Right lobe of liver (tissue), 6 donors: Measurements from ENCODE around the gene TBC1D20. TPM values are rescaled to one million over a fixed set of nuclear protein-coding genes. Genes with fewer than 3 reads are reported as not detected.
A peak's percentile ranks its signal among the peaks of the same experiment; 100 is the strongest.
"Not testable (repeated sequence)": the region's sequence is repeated elsewhere in the genome, so short reads cannot be mapped to it uniquely, and the experiment has no call there.

Experiments used
- ATAC-seq, 4 donors: fragments of 200-7000 bp; cut with Tn5 transposase; one replicate each; pipeline ENCODE4 v1.9.1; 2020; ENCODE audit warnings: mild to moderate bottlenecking in 4 of 4, moderate library complexity in 4 of 4
- DNase-seq, 3 donors: peaks; one replicate each; pipeline ENCODE4 v3.0.0-alpha.2; 2020
- H3K27ac ChIP-seq, 3 donors: fragments of 200-600 bp; one replicate each; pipeline ENCODE4 v1.8.0; 2022
- H3K27me3 ChIP-seq, 2 donors: fragments of 200-600 bp; one replicate each; pipeline ENCODE4 v1.8.0; 2022
- H3K36me3 ChIP-seq, 4 donors: fragments of 200-600 bp; sonication (generic) in 1 of 4; one replicate each; pipeline versions ENCODE4 v1.5.1 to v1.8.0; 2017 to 2022; ENCODE audit warnings: control low read depth in 1 of 4
- H3K4me1 ChIP-seq, 4 donors: fragments of 200-600 bp; sonication (generic) in 1 of 4; one replicate each; pipeline versions ENCODE4 v1.5.1 to v1.8.0; 2017 to 2022; ENCODE audit warnings: control low read depth in 1 of 4
- H3K4me3 ChIP-seq, 3 donors: fragments of 200-600 bp; one replicate each; pipeline ENCODE4 v1.8.0; 2022
- H3K9me3 ChIP-seq, 4 donors: fragments of 200-600 bp; sonication (generic) in 1 of 4; one replicate each; pipeline versions ENCODE4 v1.5.1 to v1.8.0; 2017 to 2022; ENCODE audit warnings: control low read depth in 1 of 4
- POLR2A ChIP-seq: fragments of 450-650 bp; IDR thresholded peaks from one replicate; pipeline ENCODE4 v1.6.1; 2017; ENCODE audit warnings: antibody characterized with exemption, mild to moderate bottlenecking
- WGBS: methylation state at CpG from one replicate; pipeline ENCODE4 v1.1.6; 2018; ENCODE audit warnings: low coverage, low lambda C conversion rate; ENCODE audit not compliant: insufficient coverage; ENCODE audit errors: missing lambda C conversion rate; 5-methylcytosine and 5-hydroxymethylcytosine counted together
- intact Hi-C, 2 donors: fragments of 100-400 bp; cut with DNase I; formaldehyde crosslinking; loops; one replicate each; pipeline versions ENCODE4 v1.11.2 to v1.14.1; 2022
- small RNA-seq, 2 experiments: library from RNA; depleted of rRNA; stranded (forward); fragments of <200 nt; gene quantifications; one replicate each; pipeline ENCODE3, GENCODE V24; 2016
- total RNA-seq, 6 experiments: library from RNA; depleted of rRNA in 2 of 6; stranded (reverse); fragments of >200 nt in 2 of 6; fragmentation: NEBNext Ultra II Directional in 3 of 6; extraction: Animal tissue kit (Norgen Biotek cat#: 25700) in 3 of 6; gene quantifications; one replicate each; pipeline versions ENCODE4 v1.1.0 to v1.2.4, GENCODE V29; 2016 to 2023
- TF ChIP-seq, protein P1 (sequence below), 4 donors: fragments of 200-600 bp in 3 of 4; fragments of 450-650 bp in 1 of 4; IDR thresholded peaks; one replicate each; pipeline versions ENCODE4 v1.5.1 to v1.8.0; 2016 to 2022; ENCODE audit warnings: antibody characterized with exemption in 4 of 4, mild to moderate bottlenecking in 2 of 4
- donor health status: DM: no; HTN: yes; CAD: no.
- donor health status: DM: no; HTN: no; CAD: no.
- donor health status: DM: no; HTN: no; CAD: no.
- donor health status: DM: no; HTN: yes; CAD: no.
- donor health status: DM: no; HTN: yes; CAD: no.

The TBC1D20 gene
- total RNA-seq, 6 experiments from 2014 or later = 10.8 to 21.4 (median 13.9) TPM

DNA sequence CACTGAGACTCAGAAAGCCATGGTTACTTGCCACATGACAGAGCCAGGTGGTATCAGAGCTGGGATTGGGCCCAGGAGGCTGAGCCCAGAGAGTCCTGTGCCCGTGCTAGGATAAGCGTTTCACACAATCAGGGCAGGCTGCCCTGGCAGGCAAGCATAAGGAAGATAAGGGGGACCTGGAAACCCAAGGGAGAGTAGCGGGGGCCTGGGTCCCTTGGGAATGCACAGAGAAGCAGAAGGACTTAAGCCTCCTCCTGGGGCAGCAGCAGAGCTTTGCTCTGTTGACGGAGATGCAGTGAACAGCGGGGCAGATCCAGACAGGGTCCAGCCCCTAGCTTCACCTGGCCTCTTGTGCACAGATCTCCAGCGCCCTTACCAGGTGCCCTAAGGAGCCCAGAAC, 73.1 kb downstream of the TBC1D20 start:
- intact Hi-C loops = no loop called here
- DNase-seq = peak in 2 of 3 donors; percentile 59 to 71
- ATAC-seq = peak; percentile 3 to 50 (median 32)
- Histone ChIP-seq H3K36me3 (peaks cover 0 to 46% (median 24%) of the 10 kb centered on the region in 4 donors), H3K4me1 (peaks cover 0 to 36% (median 16%) of the 10 kb centered on the region in 4 donors), H3K9me3 (no peaks in the 10 kb centered on the region), H3K27ac (peak overlapping the region in 2 of 3 donors; percentile 68 to 81), H3K27me3 (no peaks in the 10 kb centered on the region), H3K4me3 (no peak overlapping the region)
- WGBS = 40% methylated on average over 3 of the region's 6 CpGs
- no peak for TF ChIP-seq POLR2A
- TF ChIP-seq, protein P1, sequence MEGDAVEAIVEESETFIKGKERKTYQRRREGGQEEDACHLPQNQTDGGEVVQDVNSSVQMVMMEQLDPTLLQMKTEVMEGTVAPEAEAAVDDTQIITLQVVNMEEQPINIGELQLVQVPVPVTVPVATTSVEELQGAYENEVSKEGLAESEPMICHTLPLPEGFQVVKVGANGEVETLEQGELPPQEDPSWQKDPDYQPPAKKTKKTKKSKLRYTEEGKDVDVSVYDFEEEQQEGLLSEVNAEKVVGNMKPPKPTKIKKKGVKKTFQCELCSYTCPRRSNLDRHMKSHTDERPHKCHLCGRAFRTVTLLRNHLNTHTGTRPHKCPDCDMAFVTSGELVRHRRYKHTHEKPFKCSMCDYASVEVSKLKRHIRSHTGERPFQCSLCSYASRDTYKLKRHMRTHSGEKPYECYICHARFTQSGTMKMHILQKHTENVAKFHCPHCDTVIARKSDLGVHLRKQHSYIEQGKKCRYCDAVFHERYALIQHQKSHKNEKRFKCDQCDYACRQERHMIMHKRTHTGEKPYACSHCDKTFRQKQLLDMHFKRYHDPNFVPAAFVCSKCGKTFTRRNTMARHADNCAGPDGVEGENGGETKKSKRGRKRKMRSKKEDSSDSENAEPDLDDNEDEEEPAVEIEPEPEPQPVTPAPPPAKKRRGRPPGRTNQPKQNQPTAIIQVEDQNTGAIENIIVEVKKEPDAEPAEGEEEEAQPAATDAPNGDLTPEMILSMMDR (IDR thresholded peaks at IDR 0.05) = no peak

DNA sequence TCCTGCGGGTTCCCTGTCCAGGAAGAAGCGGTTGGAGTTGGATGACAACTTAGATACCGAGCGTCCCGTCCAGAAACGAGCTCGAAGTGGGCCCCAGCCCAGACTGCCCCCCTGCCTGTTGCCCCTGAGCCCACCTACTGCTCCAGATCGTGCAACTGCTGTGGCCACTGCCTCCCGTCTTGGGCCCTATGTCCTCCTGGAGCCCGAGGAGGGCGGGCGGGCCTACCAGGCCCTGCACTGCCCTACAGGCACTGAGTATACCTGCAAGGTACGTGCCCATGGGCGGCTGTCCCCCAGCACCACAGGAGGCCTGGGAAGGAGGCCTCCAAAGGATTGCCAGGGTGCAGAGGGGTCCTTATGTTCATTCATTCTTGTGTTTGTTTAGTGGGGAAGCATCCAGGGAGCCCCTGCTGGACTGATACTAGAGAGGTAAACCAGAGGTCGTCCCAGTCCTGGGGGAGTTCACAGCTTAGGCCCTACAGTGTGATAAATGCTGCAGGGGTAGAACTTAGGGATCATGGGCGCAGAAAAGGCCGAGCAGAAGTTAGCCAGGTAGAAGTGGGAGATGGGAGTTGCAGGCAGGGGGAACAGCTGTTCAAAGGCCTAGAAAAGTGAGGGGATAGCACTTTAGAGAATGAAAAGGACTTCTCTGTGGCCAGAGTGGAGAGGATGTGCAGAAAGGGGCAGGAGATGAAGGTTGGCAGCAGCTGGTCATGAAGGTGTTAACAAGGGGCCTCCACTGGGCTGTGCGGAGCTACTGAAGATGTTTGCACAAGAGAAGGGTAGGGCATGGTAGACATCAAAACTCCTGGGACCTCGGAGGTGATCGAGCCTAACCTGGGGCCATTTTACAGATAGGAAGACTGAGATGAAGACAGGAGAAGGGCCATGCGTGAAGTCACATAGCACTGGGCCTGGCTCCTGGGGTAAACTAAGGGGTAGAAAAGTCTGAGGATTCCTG, 74.0 kb downstream of the TBC1D20 start:
- ATAC-seq (no peak), DNase-seq (no peak)
- Histone ChIP-seq H3K9me3 (no peaks in the 10 kb centered on the region), H3K27ac (peak overlapping the region in 2 of 3 donors; percentile 68 to 81), H3K36me3 (peaks cover 0 to 39% (median 23%) of the 10 kb centered on the region in 4 donors), H3K4me1 (peaks cover 0 to 36% (median 16%) of the 10 kb centered on the region in 4 donors), H3K4me3 (no peak overlapping the region), H3K27me3 (no peaks in the 10 kb centered on the region)
- WGBS = 83% methylated on average over 15 of the region's 21 CpGs
- TF ChIP-seq, protein P1 (IDR thresholded peaks at IDR 0.05) = no peak
- no peak for TF ChIP-seq POLR2A
- intact Hi-C loops = no loop called here

DNA sequence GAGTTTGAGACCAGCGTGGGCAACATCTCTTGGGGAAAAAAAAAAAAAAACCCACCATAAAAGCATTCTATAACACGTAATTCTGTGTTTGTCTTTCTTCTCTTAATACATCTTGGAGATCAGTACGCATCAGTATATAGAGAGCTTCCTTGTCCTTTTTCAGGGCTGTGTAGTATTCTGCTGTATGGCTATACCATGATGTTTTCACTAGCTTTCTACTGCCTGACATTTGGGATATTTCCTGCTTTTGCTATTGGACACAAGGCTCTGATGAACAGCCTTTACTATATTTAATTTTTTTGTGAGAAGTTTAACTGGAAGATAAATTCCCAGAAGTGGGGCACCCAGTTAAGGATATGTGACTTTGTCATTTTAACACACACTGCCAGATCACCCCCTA, 74.8 kb downstream of the TBC1D20 start:
- Histone ChIP-seq H3K4me3 (no peak overlapping the region), H3K27me3 (no peaks in the 10 kb centered on the region), H3K36me3 (peaks cover 0 to 31% (median 16%) of the 10 kb centered on the region in 4 donors), H3K4me1 (peaks cover 0 to 37% (median 16%) of the 10 kb centered on the region in 4 donors), H3K27ac (no peak overlapping the region), H3K9me3 (no peaks in the 10 kb centered on the region)
- intact Hi-C loops = no loop called here
- ATAC-seq = no peak
- DNase-seq = no peak
- WGBS = 85% methylated on average over 3 of the region's 3 CpGs
- no peak for TF ChIP-seq POLR2A
- TF ChIP-seq, protein P1 (IDR thresholded peaks at IDR 0.05) = no peak

DNA sequence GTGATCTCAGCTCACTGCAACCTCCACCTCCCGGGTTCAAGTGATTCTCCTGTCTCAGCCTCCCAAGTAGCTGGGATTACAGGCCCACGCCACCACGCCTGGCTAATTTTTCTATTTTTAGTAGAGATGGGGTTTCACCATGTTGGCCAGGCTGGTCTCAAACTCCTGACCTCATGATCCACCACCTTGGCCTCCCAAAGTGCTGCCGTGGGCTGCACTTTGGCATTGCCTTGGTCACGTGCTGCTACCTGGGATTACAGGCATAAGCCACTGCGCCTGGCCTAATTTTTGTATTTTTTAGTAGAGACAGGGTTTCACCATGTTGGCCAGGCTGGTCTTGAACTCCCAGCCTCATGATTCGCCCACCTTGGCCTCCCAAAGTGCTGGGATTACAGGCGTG, 75.7 kb downstream of the TBC1D20 start:
- H3K9me3 ChIP-seq, H3K27ac ChIP-seq, H3K4me3 ChIP-seq, intact Hi-C loops, DNase-seq, H3K27me3 ChIP-seq, ATAC-seq: not testable (repeated sequence)
- peaks cover 0 to 22% (median 11%) of the 10 kb centered on the region in 4 donors for H3K36me3 ChIP-seq
- WGBS = 93% methylated on average over 5 of the region's 8 CpGs
- H3K4me1 ChIP-seq = peaks cover 0 to 42% (median 16%) of the 10 kb centered on the region in 4 donors

Small RNAs within 50 kb of the gene (small RNA-seq; reads per million reads assigned to genes)
- 0 reads per million in 2 experiments for gene RF00019

Other genes starting within 250 kb of the TBC1D20 start
- not detected for gene DEFB129, start 235.3 kb downstream of the TBC1D20 start, total RNA-seq
- under 1 TPM in 3 of 6 experiments, not detected in 3; 0.30 to 0.35 (median 0.31) TPM for gene DEFB132, start 204.8 kb downstream of the TBC1D20 start, total RNA-seq
- gene C20orf96, start 171.8 kb downstream of the TBC1D20 start, total RNA-seq = 1 to 10 TPM in 4 of 6 experiments, under 1 TPM in 2; 0.62 to 2.5 (median 1.8) TPM
- gene ZCCHC3, start 165.0 kb downstream of the TBC1D20 start, total RNA-seq = 1 to 10 TPM; 4.2 to 7.5 (median 5.9) TPM
- gene SOX12, start 137.0 kb downstream of the TBC1D20 start, total RNA-seq = 1 to 10 TPM; 3.6 to 6.4 (median 4.6) TPM
- 1 to 10 TPM; 1.3 to 4.1 (median 1.9) TPM for gene NRSN2, start 115.4 kb downstream of the TBC1D20 start, total RNA-seq
- gene TRIB3, start 81.8 kb downstream of the TBC1D20 start, total RNA-seq = 100 to 1,000 TPM in 2 of 6 experiments, 10 to 100 TPM in 4; 15.1 to 139 (median 34.1) TPM
- gene RBCK1, start 54.2 kb downstream of the TBC1D20 start, total RNA-seq = 100 to 1,000 TPM in 2 of 6 experiments, 10 to 100 TPM in 4; 63.1 to 113 (median 85.6) TPM
- 10 to 100 TPM; 30.4 to 62.6 (median 37.1) TPM for gene CSNK2A1, start 81.3 kb upstream of the TBC1D20 start, total RNA-seq
- under 1 TPM in 1 of 6 experiments, not detected in 5; 0.33 TPM for gene TCF15, start 147.8 kb upstream of the TBC1D20 start, total RNA-seq
- 100 to 1,000 TPM in 2 of 6 experiments, 10 to 100 TPM in 4; 14.4 to 166 (median 46.0) TPM for gene SRXN1, start 190.7 kb upstream of the TBC1D20 start, total RNA-seq
- gene SCRT2, start 213.3 kb upstream of the TBC1D20 start, total RNA-seq = not detected